Superior temporal gyrus (tissue), 1 donor: Measurements from ENCODE around the gene CDC14A.
"Not testable (repeated sequence)": the region's sequence is repeated elsewhere in the genome, so short reads cannot be mapped to it uniquely, and the experiment has no call there.

Source experiments
- DNase-seq: peaks from one replicate; pipeline ENCODE4 v3.0.0-alpha.2; 2016; ENCODE audit errors: extremely low spot score

CDC14A gene

DNA sequence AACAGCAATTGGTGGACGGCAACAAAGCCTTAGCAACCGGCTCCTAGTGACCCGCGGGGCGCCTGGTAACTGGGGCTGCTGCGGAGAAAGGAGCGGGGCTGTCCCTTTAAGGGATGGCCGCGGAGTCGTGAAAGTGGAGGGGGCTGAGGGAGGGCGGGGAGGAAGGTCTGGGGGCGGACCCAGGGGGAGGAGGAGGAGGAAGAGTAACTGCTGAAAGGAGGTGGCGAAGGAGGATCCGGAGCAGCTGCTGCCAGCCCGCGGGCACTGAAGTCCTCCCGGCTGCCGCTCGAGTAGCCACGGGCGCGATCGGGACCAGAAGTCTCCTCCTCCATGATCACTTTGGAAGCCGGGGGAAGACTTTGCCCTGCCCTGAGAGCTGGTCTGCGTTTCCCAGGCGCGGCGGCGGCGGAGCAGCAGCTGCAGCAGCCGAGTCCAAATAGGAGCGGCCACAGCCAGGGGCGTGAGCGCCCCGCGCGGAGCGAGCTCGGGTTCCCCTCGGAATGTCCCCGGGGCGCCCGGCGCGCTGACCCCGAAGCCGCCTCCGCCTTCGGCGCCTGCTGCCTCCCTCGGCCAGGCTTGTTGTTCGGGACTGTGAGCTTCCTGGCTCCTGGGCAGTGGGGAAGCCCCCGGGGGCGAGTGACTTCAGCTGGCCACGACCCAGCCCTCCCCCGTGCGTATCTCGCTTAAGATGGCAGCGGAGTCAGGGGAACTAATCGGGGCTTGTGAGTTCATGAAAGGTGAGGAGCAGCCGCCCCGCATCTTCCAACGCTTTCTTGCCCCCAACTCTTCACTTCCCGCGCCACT, at the start of gene CDC14A:
Gene CDC14A, plus strand, starts transcription at position 240 of the 804 bp plus-strand sequence. Its CDS starts 449 bp downstream, at position 689.
- peak; percentile 75 for DNase-seq

- no peak for DNase-seq
Observed at GRCh38 chr1:100302739-100303138, 49.6 kb upstream of the CDC14A start.

- DNase-seq: no peak
Observed at GRCh38 chr1:100304227-100304626, 48.1 kb upstream of the CDC14A start.

GRCh38 chr1:100304921-100305320, 47.4 kb upstream of the CDC14A start:
- no peak for DNase-seq

GRCh38 chr1:100305954-100306353, 46.4 kb upstream of the CDC14A start:
- no peak for DNase-seq

GRCh38 chr1:100306735-100307313, 45.5 kb upstream of the CDC14A start:
- DNase-seq: no peak

- DNase-seq: no peak
Observed at GRCh38 chr1:100308777-100309176, 43.5 kb upstream of the CDC14A start.

DNA sequence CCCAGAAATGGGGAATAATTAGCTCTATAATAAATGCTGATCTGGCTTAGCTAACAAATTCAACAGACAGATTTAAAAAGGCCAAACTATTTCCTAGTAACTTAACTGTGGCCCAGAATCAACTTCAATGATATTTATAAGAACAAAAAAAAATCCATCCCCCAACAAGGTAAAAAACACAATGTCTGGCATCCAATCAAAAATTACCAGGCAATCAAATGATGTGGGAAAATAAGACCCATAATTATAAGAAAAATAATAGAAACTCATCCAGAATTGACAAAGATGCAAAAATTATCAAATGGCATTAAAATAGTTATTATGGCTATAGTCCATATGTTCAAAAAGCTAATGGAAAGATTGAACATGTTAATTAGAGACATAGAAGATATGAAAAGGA, 42.4 kb upstream of the CDC14A start:
- DNase-seq: no peak

DNA sequence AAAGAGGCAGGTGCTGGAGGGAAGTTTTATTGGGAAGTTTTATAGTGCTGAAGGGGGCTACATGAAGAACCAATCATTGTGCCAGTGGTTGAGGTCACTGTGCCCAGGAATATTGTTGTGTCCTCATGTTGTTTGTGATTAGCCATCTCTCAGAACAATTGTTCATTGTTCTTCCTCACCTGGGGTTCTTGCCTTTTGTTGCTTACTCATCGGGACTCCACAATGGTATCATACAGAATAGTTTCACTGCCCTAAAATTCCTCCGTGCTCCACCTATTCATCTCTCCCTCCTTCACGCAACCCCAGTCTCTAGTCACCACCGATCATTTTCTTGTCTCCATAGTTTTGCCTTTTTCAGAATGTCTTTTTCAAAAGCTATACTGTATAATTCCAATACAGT, 38.9 kb upstream of the CDC14A start:
- DNase-seq: no peak

DNA sequence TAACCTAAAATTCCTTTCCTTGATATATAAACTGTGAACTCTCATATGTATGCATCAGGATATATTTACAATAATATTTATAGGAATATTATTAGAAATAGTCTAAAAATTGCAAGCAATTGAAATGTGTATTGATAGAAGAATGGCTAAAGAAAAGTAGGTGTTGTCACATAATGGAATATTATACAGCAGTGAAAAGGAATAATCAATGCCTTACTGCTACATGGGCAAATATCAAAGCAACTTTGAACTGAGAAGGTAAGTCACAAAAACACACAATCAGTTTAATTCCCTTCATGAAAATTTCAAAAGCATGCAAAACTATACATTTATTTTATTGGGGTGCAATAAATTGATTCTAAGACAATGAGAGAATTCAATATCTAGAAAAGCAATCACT, 35.7 kb upstream of the CDC14A start:
- DNase-seq: no peak

- DNase-seq: no peak
Observed at GRCh38 chr1:100320311-100321099, 31.8 kb upstream of the CDC14A start.

GRCh38 chr1:100321100-100321493, 31.2 kb upstream of the CDC14A start:
- DNase-seq: no peak

DNA sequence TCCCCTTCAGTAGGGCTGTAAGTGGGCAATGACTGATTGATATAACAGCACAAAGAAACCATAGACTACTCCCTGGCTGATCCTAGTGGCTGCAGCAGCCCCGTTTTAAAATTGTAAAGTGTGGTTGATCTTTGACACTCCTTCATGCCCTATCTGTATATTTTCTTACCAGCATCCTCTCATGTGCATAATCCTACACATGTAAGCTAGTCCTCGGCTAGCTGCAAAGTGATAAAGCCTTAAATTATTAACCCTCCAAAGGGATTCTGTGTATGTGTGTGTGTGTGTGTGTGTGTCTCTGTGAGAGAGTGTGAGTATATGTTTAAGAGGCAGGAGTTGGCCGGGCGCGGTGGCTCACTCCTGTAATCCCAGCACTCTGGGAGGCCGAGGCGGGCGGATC, 30.8 kb upstream of the CDC14A start:
- no peak for DNase-seq

DNA sequence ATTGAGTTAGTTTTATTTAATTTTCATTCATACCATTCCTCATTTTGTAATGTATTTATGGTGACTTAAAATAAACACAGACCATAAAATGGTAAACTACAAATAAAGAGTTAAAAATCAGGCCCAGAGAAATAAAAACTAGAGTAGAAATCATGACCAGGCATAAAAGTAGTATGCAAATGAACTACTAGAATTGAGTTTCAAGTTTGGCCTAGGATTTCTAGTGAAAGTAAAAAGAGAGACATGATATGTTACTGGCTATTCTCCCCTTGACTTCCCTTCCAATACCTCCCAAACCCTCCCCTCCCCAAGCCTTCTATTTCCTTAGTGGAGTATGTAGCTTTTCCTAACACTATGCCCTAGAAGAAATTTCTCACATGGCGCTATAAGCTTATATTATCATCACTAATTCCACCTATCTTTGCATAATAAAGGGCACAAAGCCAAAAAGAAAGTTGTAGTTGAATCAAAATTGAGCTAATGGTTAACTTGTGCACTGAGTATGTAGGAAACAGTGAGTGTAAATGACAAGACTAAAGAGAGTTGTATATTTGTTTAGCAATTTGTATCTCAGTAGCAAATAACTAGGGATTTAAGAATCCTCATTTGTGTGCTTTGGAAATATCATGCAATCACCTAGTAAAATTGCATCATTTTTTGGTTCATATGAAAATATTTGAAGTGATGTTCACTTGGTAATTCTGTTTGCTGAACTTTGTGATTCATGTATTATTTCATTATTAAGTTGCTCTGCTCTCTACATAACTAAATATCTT, 29.7 kb upstream of the CDC14A start:
- no peak for DNase-seq

- DNase-seq: no peak
Observed at GRCh38 chr1:100323419-100324106, 28.7 kb upstream of the CDC14A start.

DNA sequence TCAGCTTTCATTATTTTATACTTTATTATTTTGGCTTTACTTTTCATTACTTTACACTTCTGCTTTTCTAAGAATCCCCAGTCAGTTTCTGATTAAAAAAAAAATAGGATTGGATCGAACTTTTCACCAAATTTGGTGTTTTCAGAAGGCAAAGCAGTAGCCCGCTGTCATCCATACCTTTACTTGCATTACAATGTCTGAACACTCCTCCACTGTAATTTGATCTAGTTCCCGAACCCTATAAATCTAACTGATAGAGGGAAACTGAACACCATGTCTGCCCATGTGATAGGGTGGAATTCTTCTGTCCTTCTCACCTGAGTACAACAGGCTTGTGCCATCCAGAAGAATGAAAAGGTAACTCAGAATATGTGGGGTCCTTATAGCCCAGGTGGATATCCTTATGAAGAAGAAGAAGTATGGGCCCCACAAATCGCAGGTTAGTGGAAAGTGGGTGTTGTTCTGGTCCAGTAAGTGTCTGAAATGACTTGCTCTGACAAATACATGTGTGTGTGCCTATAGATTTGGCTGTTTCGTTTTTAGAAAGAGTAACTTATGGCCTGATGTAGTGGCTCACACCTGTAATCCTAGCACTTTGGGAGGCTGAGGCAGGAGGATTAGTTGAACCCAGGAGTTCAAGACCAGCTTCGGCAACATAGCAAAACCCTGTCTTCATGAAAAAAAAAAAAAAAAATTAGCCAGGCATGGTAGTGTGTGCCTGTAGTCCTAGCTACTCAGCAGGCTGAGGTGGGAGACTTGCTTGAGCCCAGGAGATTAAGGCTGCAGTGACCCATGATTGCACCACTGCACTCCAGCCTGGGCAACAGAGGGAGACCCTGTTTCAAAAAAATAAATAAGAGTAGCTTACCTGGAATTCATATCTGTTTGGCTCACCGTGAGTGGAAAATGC, 26.6 kb upstream of the CDC14A start:
- no peak for DNase-seq

DNA sequence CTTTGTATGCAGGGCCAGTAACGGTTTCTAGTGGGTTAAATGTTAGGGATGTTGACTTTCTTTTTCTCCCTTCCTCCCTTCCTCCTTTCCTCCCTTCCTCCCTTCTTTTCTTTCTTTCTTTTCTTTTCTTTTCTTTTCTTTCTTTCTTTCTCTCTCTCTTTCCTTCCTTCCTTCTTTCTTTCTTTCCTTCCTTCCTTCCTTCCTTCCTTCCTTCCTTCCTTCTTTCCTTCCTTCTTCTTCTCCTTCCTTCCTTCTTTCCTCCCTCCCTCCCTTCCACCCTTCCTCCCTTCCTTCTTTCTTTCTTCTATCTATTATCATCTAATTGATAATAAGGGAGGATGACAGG, 26.0 kb upstream of the CDC14A start:
- DNase-seq: not testable (repeated sequence)

- no peak for DNase-seq
Observed at GRCh38 chr1:100328133-100328532, 24.2 kb upstream of the CDC14A start.

- not testable (repeated sequence) for DNase-seq
Observed at GRCh38 chr1:100331146-100331545, 21.2 kb upstream of the CDC14A start.

DNA sequence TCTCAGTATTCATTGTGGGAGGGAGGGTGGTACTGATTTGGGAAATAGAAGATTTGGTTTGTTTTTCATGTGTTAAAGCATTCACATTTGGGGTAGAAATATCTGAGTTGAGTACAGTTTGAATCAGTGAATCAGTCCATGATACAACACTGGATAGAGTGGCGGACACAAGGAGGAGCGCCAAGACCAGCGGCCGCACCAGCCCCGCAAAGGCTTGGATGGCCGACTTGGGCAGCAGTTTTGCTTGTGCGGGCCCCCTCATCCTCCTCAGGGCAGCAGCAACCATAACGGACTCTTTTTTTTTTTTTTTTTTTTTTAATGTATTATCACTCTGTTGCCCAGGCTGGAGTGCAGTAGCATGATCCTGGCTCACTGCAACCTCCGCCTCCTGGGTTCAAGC, 20.0 kb upstream of the CDC14A start:
- no peak for DNase-seq
